LNCaP clone FGC (cell line): Measurements from ENCODE around the gene AHNAK2.

Experiments
- DNase-seq: peaks from one replicate; pipeline ENCODE4 v3.0.0-alpha.2; 2011; ENCODE audit warnings: low read depth
- H3K4me3 ChIP-seq: 2 replicates; pipeline ENCODE4 v1.5.1; 2011; ENCODE audit warnings: mild to moderate bottlenecking, low read depth, low read length, control low read depth
- CTCF ChIP-seq: IDR thresholded peaks from 2 replicates; pipeline ENCODE4 v1.5.1; 2012; ENCODE audit warnings: mild to moderate bottlenecking; ENCODE audit not compliant: control insufficient read depth, insufficient read depth; ENCODE audit errors: extremely low read depth

AHNAK2 gene

GRCh38 chr14:104935955-104936354 lies 42.2 kb downstream of the AHNAK2 start:
- TF ChIP-seq CTCF, result no peak
- no peak overlapping the region for H3K4me3 ChIP-seq
- no peak for DNase-seq

- H3K4me3 ChIP-seq, result no peak overlapping the region
- no peak for DNase-seq
- TF ChIP-seq CTCF, result no peak
Observed at GRCh38 chr14:104935026-104935650, 43.0 kb downstream of the AHNAK2 start.

- TF ChIP-seq CTCF, result no peak
- no peak overlapping the region for H3K4me3 ChIP-seq
- no peak for DNase-seq
Observed at GRCh38 chr14:104933746-104934733, 44.1 kb downstream of the AHNAK2 start.

- peak overlapping the region; percentile 48 for H3K4me3 ChIP-seq
- peak; percentile 14 for DNase-seq
- peak; percentile 98 for TF ChIP-seq CTCF
Observed at GRCh38 chr14:104932676-104933631, 45.2 kb downstream of the AHNAK2 start.

- H3K4me3 ChIP-seq, result no peak overlapping the region
- no peak for TF ChIP-seq CTCF
- no peak for DNase-seq
Observed at GRCh38 chr14:104931771-104932675, 46.2 kb downstream of the AHNAK2 start.
